HUES64 (cell line): ENCODE results near the gene KIAA0408.

Experiments used
- H3K27ac ChIP-seq: 2 replicates; pipeline ENCODE4 v1.7.0; 2013; ENCODE audit warnings: low read depth, low read length, inconsistent platforms
- H3K27me3 ChIP-seq: 2 replicates; pipeline ENCODE4 v1.6.1; 2013; ENCODE audit warnings: mild to moderate bottlenecking, low read length; ENCODE audit not compliant: insufficient read depth
- H3K36me3 ChIP-seq: 2 replicates; pipeline ENCODE4 v1.6.1; 2013; ENCODE audit warnings: mild to moderate bottlenecking, low read length; ENCODE audit not compliant: insufficient read depth
- H3K4me1 ChIP-seq: 2 replicates; pipeline ENCODE4 v1.6.1; 2013; ENCODE audit warnings: mild to moderate bottlenecking, low read length, moderate library complexity; ENCODE audit not compliant: insufficient read depth
- H3K4me3 ChIP-seq: 2 replicates; pipeline ENCODE4 v1.5.1; 2013; ENCODE audit warnings: mild to moderate bottlenecking, low read length, moderate library complexity
- H3K9ac ChIP-seq: 2 replicates; pipeline ENCODE4 v1.6.1; 2013; ENCODE audit warnings: mild to moderate bottlenecking, low read depth, low read length
- H3K9me3 ChIP-seq: 2 replicates; pipeline ENCODE4 v1.6.1; 2013; ENCODE audit warnings: low read depth, low read length; ENCODE audit not compliant: insufficient read depth
- WGBS: fragments of 150-250, 120-280 bp; methylation state at CpG from one replicate; pipeline ENCODE4 v1.1.7; 2013; ENCODE audit warnings: missing lambda C conversion rate; 5-methylcytosine and 5-hydroxymethylcytosine counted together

KIAA0408 gene

DNA sequence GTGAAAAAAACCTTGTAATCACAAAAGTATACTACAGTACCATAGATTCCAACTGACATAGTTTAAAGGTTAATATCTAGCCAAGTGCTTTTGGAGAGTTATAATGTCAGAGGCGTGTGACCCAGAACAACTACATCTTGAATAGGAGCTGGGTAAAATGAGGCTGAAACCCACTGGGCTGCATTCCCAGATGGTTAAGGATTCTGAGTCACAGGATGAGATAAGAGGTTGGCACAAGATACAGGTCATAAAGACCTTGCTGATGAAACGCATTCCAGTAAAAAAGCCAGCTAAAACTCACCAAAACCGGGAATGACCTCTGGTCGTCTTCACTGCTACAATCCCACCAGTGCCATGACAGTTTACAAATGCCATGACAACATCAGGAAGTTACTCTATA, 22.4 kb upstream of the KIAA0408 start:
- peaks cover 7% of the 10 kb centered on the region; the same call in 1 of the 2 replicates for H3K36me3 ChIP-seq
- no peaks in the 10 kb centered on the region for H3K27me3 ChIP-seq
- H3K27ac ChIP-seq: peak overlapping the region; percentile 94
- no peak overlapping the region for H3K9ac ChIP-seq
- H3K4me1 ChIP-seq: peaks cover 50% of the 10 kb centered on the region
- 84% methylated on average over 4 of the region's 4 CpGs for WGBS
- H3K4me3 ChIP-seq: no peak overlapping the region
- no peaks in the 10 kb centered on the region for H3K9me3 ChIP-seq

DNA sequence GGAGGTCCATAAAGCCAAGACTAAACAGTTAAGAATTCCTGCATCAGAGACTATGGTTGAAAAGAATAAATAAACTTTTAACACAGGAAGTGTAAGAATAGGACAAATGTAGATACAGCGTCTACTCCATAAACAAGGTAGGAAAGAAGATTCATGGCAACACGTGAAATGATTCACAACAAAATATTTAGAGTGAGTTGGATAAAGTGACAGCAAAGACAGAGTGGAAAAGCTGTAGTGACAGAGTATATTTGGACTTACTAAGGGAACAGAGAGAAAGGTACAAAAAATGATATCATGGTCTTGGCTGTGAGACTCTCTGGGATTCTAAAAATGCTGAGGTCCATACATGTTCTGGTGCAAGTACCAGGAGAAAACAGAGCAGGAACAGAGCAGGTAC, 21.9 kb upstream of the KIAA0408 start:
- WGBS: 98% methylated on average over 2 of the region's 2 CpGs
- peaks cover 46% of the 10 kb centered on the region for H3K4me1 ChIP-seq
- no peak overlapping the region for H3K4me3 ChIP-seq
- H3K9me3 ChIP-seq: no peaks in the 10 kb centered on the region
- H3K36me3 ChIP-seq: peaks cover 8% of the 10 kb centered on the region; the same call in 1 of the 2 replicates
- no peak overlapping the region for H3K27ac ChIP-seq
- no peaks in the 10 kb centered on the region for H3K27me3 ChIP-seq
- H3K9ac ChIP-seq: no peak overlapping the region

DNA sequence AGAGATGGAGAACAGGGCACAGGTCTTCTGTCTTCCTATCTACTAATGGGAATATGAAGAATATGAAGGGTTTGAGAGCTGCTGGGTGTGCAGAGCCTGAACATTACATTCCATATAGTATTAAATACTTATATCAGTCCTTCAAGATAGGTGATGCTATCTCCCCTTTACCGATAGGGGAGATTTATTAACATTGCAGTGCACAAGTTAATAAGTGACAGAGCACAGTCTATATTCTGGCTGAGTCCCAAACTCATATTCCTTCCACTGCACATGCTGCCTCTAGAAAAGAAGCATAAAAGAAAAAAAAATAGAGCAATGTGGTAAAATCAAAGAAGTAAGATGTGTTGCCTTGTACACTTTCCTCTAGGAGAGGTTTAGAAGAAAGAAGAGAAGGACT, 18.5 kb upstream of the KIAA0408 start:
- no CpG with 5 or more reads among the region's 1 CpG for WGBS
- H3K4me3 ChIP-seq: no peak overlapping the region

DNA sequence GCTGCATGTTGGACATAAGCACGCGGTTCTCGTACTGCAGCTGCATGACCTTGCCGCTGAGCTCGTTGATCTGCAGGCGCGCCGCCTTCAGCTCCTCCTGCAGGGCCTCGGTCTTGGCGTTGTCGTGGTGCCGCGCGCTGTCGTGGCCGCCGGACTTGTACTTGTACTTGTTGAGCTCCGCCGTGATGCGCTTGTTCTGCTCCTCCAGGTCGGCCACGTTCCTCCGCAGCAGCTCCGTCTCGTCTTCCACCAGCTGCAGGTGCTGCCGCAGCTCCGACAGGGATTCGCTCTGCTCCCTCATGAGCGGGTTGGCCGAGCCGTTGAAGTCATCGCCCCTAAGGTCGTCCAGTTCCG, 16.6 kb upstream of the KIAA0408 start:
- peaks cover 37% of the 10 kb centered on the region; the same call in 1 of the 2 replicates for H3K36me3 ChIP-seq
- H3K9me3 ChIP-seq: no peaks in the 10 kb centered on the region
- H3K4me3 ChIP-seq: no peak overlapping the region
- no peaks in the 10 kb centered on the region for H3K27me3 ChIP-seq
- H3K4me1 ChIP-seq: no peaks in the 10 kb centered on the region
- 96% methylated on average over 34 of the region's 34 CpGs for WGBS
- H3K9ac ChIP-seq: no peak overlapping the region
- H3K27ac ChIP-seq: no peak overlapping the region

More for the DNA sequence above, 18.5 kb upstream of the KIAA0408 start:
- Histone ChIP-seq H3K9ac (no peak overlapping the region), H3K27me3 (no peaks in the 10 kb centered on the region), H3K36me3 (peaks cover 29% of the 10 kb centered on the region; the same call in 1 of the 2 replicates), H3K9me3 (no peaks in the 10 kb centered on the region), H3K4me1 (peaks cover 14% of the 10 kb centered on the region), H3K27ac (no peak overlapping the region)

DNA sequence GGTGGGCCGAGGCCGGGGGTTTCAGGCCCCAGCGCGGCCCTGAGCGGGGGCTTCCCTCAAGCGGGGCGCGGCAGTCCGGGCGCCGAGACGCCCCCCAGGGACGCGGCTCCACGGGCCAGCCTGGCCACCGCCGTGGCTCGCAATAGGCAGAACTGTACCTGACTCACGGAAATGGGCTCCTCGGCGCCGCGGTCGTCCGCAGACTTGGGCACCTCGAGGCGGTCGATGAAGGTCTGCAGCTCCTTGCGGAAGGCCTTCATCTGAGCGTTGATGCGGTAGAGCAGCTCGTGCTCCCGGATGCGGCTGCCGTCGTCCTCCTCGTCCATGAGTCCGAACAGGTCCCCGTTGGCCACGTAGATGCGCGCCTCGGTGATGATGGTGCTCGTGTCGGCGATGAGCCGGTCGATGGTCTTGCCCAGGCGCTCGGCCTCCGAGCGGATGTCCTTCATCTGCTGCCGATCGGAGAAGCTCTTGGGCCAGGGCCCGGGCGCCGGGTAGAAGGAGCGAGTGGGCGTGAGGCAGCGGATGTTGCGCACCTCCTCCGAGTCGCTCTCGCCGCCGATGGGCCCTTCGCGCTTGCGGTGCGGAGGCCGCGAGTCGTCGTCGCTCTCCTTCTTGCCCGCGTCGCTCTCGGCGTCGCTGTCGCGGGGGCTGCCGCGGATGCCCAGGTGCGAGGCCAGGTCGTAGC, 16.1 kb upstream of the KIAA0408 start:
- Histone ChIP-seq H3K36me3 (peaks cover 40% of the 10 kb centered on the region; the same call in 1 of the 2 replicates), H3K27me3 (no peaks in the 10 kb centered on the region)
- 97% methylated on average over 87 of the region's 87 CpGs for WGBS

DNA sequence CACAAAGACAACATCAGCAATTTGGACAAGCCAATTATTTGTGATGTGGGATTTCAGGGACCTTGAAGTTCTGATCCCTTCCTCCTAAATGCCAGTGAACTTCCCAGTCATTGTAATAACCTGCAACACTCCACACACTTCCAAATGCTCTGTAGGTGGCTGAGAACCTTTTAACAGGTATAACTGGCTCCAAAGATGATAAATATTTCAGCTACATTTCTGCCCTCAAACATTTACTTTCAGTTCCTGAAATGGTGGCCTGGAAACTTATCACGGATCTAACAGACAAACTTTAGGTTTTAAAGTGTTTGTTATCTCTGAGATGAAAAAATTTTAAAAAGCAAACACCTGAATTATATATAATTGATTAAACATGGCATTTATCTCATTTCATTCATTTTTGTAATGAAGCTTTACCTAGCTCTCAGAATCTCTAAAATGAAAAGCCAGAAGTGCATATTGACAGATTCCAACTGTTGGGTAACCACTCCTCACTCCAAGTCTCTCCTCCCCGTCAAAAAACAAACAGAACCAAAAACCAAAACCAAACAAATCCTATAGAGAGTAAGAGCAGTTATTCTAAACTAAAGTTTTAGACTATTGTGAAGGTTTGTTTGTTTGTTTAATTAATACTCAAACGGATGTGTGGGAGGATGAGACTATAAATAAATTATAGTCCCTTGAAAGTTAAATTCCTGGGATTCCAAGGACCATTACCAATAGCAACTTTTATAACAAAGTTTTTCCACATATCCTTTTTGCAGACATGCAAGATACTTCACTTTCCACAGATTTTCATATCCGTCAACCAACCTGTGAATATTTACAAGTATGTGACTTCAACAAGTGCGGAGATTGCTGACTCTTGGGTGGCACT, 12.4 kb upstream of the KIAA0408 start:
- no peaks in the 10 kb centered on the region for H3K9me3 ChIP-seq
- 96% methylated on average over 2 of the region's 5 CpGs for WGBS

More for the DNA sequence above, 16.1 kb upstream of the KIAA0408 start:
- H3K4me3 ChIP-seq: no peak overlapping the region
- H3K9ac ChIP-seq: no peak overlapping the region
- no peaks in the 10 kb centered on the region for H3K9me3 ChIP-seq
- H3K27ac ChIP-seq: no peak overlapping the region
- no peaks in the 10 kb centered on the region for H3K4me1 ChIP-seq

DNA sequence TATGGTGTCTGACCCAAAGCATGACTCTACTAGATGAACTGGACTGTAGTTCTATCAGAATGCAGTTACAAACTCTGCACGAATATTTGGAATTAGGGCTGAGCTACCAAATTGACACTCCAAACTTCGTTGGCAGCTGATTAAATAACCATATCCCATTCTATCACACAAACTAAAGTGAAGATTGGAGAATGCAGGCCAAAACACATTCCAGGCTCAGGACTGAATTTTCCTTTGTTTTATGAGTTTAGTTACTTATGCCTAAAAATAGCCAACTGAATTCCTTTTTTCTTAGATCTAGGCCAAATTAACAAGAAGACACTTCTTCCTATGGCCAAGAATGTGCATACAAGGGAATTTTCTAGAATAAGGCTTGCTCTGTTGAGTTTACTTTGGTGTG, 9.7 kb upstream of the KIAA0408 start:
- WGBS: 98% methylated on average over 2 of the region's 2 CpGs
- Histone ChIP-seq H3K27ac (no peak overlapping the region), H3K4me3 (no peak overlapping the region), H3K4me1 (no peaks in the 10 kb centered on the region), H3K9ac (no peak overlapping the region), H3K36me3 (peaks cover 24% of the 10 kb centered on the region; the same call in 1 of the 2 replicates), H3K27me3 (no peaks in the 10 kb centered on the region), H3K9me3 (no peaks in the 10 kb centered on the region)

More for the DNA sequence above, 12.4 kb upstream of the KIAA0408 start:
- Histone ChIP-seq H3K36me3 (peaks cover 37% of the 10 kb centered on the region; the same call in 1 of the 2 replicates), H3K4me3 (no peak overlapping the region), H3K27ac (no peak overlapping the region), H3K27me3 (no peaks in the 10 kb centered on the region), H3K9ac (no peak overlapping the region), H3K4me1 (no peaks in the 10 kb centered on the region)

DNA sequence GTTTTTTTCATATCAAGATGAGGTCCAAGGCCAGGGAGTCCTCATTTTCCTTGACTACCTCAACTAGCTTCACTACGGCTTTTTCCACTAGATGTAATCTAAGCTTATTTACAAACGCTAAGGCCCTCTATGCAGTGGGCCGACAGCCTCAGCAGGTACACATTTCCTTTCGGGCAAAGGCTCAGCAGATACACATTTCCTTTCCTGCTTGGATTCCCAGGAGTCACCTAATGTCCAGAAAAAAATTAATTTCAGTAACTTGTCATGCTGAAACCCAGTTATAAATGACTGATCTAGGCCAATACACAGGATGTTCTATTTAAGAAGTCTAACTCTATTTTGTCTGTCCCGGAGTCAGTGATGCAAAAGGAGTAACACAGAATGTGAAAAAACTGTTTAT, 7.2 kb upstream of the KIAA0408 start:
- no peak overlapping the region for H3K4me3 ChIP-seq
- no peaks in the 10 kb centered on the region for H3K9me3 ChIP-seq
- H3K27me3 ChIP-seq: no peaks in the 10 kb centered on the region
- H3K4me1 ChIP-seq: no peaks in the 10 kb centered on the region
- 0 out of 2 replicates have a peak, but pooled peaks cover 7% of the 10 kb centered on the region for H3K36me3 ChIP-seq
- WGBS: 86% methylated on average over 5 of the region's 5 CpGs
- no peak overlapping the region for H3K27ac ChIP-seq
- H3K9ac ChIP-seq: no peak overlapping the region

DNA sequence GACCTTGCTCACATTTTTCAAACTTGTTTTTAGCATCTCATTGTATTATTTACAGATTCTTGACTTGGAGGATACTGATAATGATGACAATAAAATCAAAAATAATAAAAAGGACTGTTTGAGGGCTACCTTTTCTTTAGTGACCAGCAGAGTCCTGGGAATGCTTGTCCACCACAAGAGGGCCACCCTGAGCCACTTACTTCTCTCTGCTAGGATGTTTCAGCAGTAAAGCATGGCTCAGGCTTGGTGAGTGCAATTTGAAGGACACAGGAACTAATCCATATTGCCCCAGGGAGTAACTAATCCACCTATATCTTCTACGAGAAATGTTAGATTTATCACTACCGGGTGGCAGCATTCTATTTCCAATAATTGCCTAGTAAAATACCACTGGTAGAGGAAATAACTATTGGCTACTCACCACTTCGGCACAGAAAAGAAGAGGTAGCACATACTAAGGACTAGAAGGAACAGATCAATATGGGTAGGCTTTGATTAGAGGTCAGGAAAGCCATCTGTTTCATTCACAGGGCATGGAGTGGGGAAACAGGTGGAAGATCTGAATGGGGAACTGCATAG, 5.8 kb upstream of the KIAA0408 start:
- Histone ChIP-seq H3K4me3 (no peak overlapping the region), H3K36me3 (0 out of 2 replicates have a peak, but pooled peaks cover under 1% of the 10 kb centered on the region), H3K27ac (no peak overlapping the region), H3K9me3 (no peaks in the 10 kb centered on the region), H3K9ac (no peak overlapping the region), H3K4me1 (no peaks in the 10 kb centered on the region), H3K27me3 (no peaks in the 10 kb centered on the region)
- 54% methylated on average over 3 of the region's 3 CpGs for WGBS

DNA sequence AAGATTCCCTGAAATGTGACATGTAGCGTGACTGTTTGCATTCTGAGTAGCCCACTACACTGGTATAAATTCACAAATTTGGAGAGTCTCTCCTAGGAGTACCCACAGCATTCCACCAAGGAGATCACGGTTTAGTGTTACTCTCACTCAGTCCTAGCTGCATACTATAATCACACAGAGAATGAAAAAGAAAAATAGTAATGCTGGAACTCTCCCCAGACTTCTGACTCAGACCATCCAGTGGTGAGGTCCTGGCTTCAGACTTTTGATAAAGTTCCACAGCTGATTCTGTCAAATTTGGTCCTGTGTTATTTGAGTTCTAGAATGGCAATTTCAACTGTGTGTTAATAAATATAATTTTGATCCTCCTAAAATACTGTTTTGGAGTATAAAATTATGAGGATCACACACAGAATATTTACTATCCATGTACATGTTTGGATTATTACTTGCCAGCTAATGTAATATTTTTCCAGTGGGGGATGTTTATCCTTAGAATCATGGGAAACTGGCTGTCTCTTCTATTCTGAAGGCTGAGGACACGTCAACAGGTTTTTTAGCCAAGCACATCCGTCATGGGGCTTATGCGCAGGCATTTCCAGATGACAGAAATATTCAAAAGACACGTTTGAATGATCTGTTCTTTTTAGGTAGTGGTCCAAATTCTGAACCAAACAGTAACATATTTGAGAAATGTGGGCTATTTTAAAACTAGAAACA, 5.1 kb upstream of the KIAA0408 start:
- Histone ChIP-seq H3K4me3 (no peak overlapping the region), H3K4me1 (0 out of 2 replicates have a peak, but pooled peaks cover 2% of the 10 kb centered on the region), H3K9ac (no peak overlapping the region), H3K27me3 (no peaks in the 10 kb centered on the region), H3K9me3 (no peaks in the 10 kb centered on the region), H3K27ac (no peak overlapping the region), H3K36me3 (no peaks in the 10 kb centered on the region)
- WGBS: 65% methylated on average over 6 of the region's 6 CpGs
